GM18861 (cell line): ENCODE results near the gene VAV2.
"Not testable (repeated sequence)": the region's sequence is repeated elsewhere in the genome, so short reads cannot be mapped to it uniquely, and the experiment has no call there.

ENCODE experiments used
- ATAC-seq: cut with Tn5 transposase; IDR thresholded peaks from one replicate; pipeline ENCODE4 v1.9.1; 2021; ENCODE audit not compliant: unreplicated experiment

Gene VAV2

GRCh38 chr9:133938753-133939152, 53.4 kb downstream of the VAV2 start:
- no peak for ATAC-seq

DNA sequence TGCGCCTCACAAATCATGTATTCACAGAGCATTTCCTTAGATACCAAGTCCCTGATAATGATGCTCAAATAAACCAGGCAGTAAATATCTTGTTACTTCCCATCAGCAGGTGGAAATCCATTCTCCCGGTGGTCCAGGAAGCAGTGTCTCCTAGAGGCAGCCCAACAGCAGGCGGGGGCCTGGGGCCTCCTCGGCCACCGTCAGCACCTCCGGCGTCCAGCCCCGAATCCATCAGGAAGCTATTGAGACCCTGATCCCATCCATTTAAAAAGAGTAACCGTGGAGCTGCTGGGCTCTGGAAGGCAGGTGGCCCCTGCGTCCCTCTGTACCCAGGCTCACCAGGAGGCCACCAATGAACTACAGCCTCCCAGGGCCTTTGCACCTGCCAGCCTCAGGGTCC, 54.0 kb downstream of the VAV2 start:
- ATAC-seq: no peak

GRCh38 chr9:133937120-133937519, 55.0 kb downstream of the VAV2 start:
- no peak for ATAC-seq

GRCh38 chr9:133935328-133936005, 56.7 kb downstream of the VAV2 start:
- ATAC-seq: no peak

- ATAC-seq: no peak
Measured at GRCh38 chr9:133934482-133935232, 57.5 kb downstream of the VAV2 start.

- ATAC-seq: no peak
Measured at GRCh38 chr9:133933426-133934026, 58.6 kb downstream of the VAV2 start.

DNA sequence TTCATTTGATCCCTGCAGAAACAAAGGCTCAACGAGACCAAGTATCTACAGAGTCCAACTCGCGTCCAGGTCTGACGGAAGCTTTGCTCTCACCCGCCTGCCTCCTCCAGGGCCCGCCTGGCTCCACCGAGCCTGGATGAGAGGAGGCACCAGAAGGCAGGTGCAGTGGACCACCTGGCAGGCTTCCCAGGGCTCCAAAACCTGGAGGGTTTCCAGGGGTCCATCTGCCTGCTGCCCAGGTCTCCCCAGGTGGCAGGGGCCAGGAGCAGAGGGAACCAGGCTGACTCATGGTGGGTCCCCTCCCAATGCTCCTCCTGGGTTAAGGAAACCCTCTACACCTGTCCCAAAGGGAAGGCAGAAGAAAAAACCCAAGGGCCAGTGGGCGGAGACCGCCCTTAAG, 59.5 kb downstream of the VAV2 start:
- ATAC-seq: no peak

DNA sequence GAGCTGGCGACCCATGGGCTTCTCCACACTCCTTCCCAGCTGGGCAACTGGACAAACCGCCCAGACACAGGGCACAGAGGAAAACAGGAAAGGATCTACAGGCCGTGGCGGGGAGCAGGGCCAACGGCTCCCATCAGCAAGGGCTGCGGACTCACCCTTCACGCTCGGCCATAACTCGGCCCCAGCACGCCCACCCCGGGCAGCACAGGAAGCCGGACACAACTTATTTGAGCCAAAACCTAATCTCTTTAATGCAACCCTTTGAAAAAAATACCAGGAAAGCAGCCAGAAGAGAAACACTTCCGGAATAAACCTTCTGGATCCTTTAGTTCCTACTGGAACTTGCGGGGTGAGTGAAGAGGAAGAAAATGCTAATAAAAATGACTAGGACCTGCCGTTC, 59.9 kb downstream of the VAV2 start:
- ATAC-seq: no peak

DNA sequence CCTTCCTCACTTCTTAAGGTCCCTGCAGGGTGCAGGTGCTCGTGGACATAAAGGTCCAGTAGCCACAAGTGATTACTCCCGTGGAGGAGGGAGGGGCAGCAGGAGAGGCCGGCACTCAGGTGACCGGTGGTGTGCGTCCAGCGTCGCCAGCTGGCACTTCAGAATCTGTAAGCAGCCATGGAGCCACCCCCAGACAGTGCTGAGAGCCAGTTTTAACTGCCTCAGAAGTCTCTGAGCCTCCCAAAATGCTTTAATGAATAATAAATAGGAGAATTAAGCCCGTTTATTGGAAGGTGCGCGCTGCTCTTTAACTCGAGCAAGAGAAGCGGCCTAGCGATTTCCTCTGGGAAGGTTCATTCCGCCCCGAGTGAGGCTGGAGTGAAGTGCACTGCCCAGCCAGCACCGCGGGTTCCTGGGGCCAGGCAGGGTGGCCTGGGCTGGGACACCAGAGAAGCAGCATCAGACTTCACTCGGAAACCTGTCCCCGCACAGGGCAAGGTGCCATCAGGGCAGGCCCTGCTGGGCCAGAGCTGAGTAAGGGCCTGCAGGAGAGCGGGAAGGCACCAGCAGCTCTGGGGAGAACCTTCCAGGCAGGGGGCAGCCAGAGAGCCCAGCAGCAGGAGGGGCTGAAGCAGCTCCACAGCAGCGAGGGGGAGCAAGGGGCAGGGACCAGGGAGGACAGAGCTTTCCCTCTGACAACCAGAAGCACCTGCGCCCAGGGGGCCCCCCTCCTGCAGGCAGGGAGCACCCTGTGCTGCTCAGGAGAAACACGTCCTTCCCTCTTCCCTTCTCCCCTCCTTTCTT, 61.2 kb downstream of the VAV2 start:
- ATAC-seq: no peak

DNA sequence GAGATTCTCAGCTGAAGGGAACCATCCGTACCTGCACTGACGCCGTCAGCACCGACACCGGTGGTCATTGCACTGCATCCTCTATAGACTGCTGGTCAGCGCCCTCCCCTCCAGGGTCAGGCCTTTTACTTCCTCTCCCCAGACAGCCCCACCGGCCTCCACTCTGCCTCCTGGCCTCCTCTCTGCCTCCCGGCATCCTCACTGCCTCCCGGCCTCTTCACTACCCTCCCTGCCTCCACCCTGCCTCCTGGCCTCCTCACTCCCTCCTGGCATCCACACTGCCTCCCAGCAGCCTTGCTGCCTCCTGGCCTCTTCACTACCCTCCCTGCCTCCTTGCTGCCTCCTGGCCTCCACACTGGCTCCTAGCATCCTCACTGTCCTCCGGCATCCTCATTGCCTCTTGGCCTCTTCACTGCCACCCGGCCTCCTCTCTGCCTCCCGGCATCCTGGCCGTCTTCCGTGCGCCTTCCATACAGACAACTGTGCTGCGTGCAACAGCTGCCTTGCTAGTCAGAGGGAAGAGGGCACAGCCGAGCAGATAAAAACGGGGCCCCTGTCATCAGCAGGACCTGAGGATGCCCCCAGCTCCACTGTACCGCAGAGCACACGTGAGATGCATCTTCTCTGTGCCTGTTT, 62.0 kb downstream of the VAV2 start:
- no peak for ATAC-seq

DNA sequence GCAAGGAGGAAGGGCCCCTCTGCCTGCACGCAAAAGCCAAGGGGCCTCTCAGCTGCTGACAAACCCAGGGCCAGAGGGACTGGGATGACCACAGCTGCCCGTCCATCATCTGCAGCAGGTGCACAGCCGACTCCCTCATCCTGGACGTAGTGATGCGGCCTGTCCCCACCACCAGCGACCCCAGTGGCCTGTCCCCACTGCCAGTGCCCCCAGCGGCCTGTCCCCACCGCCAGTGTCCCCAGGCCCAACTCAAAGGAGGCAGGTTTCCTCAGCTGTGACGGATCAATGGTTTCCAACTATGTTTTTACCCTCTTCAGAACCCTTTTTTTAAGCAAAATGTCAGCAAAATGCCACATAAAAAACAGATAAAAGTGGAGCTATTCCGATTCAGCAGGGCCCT, 62.5 kb downstream of the VAV2 start:
- ATAC-seq: no peak

- ATAC-seq: no peak
Measured at GRCh38 chr9:133928248-133928764, 63.8 kb downstream of the VAV2 start.

DNA sequence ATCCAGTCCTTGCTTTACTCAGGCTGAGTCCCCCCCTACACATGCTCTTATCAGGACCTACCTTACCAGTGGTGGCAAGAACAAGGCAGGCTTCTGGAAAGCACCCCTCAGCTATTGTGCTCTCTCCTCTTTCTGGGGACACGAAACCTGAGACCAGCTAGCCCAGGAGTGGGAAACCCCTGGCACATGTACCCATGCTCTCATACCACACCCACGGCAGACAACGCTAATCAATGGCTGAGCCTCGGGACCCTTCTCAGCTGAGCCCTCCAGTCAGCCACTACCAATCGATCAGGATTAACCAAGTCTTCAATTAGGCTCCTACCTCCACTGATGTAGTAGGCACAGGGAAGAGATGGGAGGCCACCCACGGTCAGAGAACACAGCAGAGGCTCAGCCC, 65.1 kb downstream of the VAV2 start:
- ATAC-seq: no peak

DNA sequence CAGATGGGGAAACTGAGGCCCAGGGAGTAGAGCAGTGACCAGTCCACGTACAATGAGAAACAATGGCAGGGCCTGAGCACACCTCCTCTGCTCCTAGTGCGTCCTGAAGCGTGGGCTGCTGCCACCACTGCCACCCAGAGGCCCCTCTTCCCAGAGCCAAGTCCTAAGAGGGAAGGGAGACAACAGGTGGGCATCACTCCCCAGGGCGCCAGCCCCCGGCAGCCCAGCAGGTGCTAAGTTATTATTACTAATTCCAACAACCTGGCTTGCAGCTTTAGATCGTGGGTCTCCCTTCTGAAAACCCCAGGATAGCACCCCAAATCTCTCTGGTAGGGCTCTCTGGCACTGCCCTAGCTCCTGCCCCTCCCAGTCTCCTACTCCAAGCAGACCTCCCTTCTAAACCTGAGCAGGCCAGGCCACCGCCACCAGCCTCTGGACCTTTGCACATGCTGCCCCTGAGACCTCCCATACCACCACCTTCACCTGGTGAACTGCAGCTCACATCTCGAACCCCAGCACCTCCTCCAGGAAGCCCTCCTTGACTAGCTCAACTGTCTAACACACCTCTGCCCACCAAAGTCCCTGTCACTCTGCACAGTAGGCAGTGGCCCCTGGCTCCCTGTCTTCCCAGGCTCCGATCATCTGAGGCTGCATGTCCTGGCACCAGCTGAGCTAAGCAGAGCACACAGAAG, 65.8 kb downstream of the VAV2 start:
- ATAC-seq: no peak

GRCh38 chr9:133924453-133924852, 67.7 kb downstream of the VAV2 start:
- no peak for ATAC-seq

- ATAC-seq: not testable (repeated sequence)
Measured at GRCh38 chr9:133923608-133924007, 68.5 kb downstream of the VAV2 start.

- no peak for ATAC-seq
Measured at GRCh38 chr9:133921866-133922265, 70.3 kb downstream of the VAV2 start.

DNA sequence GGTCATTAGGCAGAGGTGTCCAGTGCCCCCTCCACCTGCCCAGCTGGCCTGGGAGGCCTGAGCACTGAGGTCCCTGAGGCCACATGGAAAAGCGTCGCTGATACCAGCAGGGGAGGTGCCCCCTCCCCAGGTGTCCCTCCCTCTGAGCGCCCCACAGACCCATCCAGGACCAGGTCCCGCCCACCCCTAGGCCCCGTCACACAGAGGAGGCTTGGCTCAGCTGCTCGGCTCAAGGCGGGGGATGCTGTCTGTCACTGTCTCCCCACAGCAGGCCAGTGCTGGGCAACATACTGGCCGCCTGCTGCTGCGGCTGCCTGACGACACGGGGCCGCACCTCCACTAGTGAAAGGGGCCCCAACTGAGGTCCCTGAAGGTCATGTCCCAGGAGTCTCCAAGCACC, 71.7 kb downstream of the VAV2 start:
- no peak for ATAC-seq

DNA sequence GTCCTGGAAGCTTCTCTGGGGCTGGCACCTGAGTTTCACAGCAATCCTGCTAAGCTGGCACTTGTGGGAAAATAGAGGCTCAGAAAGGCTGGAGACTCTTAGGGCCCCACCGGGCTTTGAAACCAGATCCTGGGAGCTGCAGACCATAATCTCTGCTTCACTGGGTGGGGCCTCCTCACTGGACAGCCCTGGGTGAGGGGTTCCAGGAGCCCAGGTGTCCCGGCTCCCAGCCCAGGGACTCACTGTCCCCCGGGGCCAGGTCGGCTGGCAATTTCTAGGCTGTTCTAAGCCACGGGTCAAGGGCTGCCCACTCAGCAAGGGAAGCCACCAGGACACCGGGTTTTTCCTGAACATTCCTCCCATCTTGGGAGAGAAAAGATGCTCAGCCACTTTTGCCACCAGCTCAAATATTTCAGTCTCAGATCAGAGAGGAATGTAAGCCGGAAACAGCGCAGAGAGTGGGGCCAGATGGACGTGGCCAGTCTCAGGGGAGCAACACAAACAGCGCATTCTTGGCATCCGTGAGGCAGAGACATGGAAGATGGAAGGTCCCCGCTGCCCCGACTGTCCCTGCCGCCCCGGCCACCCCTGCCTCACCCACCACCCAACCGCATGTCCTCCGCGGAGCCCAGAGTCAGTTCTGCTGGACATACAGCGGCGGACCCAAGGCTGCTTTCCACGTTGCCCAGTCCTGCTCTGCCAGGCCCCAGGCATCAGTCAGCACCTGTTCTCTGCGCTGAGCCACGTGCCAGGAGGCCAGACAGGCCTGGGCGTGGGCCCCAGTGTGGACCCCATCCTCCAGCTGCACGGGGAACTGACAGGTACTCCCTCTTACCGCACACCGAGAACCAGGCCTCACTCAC, 72.6 kb downstream of the VAV2 start:
- no peak for ATAC-seq
